GM21576 (cell line): Measurements from ENCODE around the gene SCN2A.
"Not testable (repeated sequence)": the region's sequence is repeated elsewhere in the genome, so short reads cannot be mapped to it uniquely, and the experiment has no call there.

ENCODE experiments used
- ATAC-seq: cut with Tn5 transposase; IDR thresholded peaks from one replicate; pipeline ENCODE4 v1.9.1; 2021; ENCODE audit warnings: mild to moderate bottlenecking, moderate library complexity; ENCODE audit not compliant: unreplicated experiment

Gene SCN2A

DNA sequence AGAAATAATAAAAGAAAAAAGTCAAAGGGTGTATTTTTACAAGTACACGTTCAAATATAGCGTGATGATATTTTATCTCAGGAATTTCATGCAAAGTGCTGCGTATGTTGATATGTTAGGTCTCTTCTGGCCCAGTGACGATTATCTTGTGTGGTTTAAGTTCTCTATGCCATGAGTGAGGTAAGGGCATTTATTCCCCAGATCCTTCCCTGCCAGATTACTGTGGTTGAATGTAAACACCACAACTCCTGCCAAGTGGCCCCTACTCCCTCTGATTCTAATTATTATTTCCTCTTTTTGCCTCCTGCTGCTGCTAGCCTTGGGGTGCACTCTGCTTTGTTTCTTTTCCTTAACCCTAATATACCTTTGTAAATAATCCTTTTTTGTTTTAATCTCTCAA is 12.2 kb downstream of the SCN2A start:
- ATAC-seq: no peak

DNA sequence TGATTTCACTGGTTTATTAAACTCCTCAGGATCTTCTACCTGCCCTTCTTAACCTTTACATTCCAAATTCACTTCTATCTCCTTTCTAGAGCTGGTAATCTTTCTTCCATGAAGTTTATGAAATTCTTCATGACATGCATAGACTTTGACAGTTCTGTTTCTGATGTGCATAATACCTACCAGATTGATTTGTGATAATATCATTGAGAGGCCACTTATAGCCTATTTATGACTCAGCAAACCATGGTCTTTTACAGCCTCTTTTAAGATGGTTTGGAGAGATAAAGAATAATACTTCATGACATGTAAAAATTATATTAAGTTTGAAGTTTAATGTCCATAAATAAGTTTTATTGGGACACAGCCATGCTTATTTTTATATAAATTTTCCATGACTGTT is 14.0 kb downstream of the SCN2A start:
- no peak for ATAC-seq

DNA sequence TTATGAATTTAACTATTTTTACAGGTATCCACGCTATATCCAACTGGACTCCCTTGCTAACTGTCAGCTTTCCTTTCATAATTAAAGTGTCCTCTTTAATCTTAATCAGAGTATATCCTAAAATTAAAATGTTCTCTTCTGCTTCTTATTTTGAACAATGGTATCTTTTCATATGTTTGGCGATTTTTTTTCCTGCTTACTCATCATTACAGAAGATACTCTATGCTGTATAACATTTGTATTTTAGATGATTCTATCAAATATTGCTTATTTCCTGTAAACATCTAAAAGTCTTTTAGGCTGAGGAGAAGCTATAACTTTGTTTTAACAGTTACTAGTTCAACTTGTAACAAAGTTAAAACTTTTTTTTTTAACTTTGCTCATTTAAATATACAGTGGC is 17.4 kb downstream of the SCN2A start:
- ATAC-seq: no peak

DNA sequence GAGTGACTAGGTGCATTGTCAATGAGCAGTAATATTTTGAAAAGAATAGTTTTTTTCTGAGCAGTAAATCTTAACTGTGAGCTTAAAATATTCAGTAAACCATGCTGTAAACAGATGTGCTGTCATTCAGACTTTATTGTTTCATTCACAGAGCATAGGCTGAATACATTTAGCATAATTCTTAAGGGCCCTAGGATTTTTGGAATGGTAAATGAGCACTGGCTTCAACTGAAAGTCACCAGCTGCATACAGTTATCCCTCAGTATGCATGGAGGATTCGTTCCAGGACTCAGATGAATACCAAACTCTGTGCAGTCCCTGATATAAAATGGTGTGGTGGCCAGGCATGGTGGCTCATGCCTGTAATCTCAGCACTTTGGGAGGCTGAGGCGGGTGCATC is 21.1 kb downstream of the SCN2A start:
- ATAC-seq: not testable (repeated sequence)

DNA sequence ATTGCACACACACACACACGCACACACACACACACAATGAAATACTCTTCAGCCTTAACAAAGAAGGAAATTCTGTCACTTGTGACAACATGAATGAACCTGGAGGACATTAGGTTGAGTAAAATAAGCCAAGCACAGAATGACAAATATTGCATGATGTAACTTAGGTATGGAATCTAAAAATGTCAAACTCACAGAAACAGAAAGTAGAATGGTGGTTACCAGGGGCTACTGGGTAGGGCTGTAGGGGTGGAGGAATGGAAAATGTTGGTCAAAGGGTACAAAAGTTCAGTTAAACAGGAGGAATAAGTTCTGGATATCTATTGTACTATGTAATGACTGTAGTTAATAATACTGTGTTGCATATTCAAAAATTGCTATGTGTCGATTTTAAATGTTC is 29.5 kb downstream of the SCN2A start:
- ATAC-seq: peak; percentile 68

DNA sequence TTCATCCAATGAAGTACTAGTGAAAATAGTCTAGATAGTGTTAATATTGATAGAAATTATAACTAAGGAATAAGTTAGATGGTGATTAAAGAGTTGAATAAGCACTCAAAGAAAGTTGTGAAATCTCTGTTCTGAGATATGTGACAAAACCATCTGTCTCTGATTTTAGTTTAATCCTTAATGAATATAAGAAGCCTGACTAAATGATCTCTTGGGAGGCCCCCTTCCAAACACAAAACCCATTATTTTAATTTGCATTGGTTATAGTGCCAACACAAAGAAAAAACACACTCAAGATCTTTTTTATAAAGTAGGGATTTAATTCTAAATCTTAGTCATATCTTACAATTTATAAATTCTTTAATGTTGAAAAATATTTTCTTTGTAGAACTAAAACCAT is 34.0 kb downstream of the SCN2A start:
- no peak for ATAC-seq

DNA sequence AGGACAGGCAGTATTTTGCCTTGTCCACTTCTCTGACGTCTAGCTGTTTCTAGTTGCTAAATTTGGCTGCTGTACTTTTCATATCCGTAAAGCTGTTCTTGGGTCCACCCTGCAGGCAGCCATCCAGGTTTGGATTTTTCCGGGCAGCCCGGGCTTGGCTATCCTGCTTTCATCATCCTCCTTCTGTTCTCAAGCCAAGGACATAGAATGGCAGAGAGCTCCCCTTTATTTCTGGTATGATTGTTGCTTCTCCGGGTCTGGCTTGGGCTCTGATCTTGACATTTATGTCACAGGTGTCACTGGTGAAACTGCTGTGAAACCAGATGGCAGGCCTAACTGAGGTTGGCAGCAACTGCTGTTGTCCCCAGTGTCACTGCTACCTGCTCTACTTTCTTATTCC is 35.5 kb downstream of the SCN2A start:
- no peak for ATAC-seq

DNA sequence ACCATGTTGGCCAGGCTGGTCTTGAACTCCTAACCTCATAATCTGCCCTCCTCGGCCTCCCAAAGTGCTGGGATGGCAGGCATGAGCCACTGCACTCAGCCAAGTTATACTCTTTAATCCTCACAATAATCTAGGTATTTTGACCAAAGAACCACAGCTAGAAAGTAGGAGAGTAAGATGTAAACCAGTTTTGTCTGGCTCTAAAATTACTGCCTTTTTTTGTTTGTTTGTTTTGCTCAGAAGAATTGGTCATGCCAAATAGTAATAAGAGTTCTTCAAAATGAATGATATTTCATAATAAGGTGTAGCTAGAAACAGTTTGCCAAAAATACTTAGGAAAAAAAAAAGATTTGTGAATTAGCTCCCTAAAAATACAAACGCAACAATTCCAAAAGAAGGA is 36.7 kb downstream of the SCN2A start:
- no peak for ATAC-seq

DNA sequence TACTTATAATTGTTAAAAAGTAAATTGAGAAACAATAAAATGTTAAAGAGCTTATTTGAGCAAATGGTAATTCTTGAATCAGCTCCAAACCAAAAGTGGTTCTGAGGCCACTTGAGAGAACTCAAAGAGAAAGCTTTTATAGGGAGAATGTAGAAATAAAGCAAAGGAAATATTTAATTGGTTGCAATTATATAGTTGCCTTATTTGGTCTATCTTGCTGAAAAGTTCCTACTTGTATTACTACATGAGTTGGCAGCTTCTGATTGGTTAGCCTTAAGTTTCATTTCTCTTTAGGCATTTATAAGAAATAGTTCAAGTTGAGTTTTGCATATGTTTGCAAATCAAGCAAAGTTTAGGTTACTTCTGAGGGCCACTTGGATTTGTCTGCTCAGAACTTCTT is 38.1 kb downstream of the SCN2A start:
- no peak for ATAC-seq

DNA sequence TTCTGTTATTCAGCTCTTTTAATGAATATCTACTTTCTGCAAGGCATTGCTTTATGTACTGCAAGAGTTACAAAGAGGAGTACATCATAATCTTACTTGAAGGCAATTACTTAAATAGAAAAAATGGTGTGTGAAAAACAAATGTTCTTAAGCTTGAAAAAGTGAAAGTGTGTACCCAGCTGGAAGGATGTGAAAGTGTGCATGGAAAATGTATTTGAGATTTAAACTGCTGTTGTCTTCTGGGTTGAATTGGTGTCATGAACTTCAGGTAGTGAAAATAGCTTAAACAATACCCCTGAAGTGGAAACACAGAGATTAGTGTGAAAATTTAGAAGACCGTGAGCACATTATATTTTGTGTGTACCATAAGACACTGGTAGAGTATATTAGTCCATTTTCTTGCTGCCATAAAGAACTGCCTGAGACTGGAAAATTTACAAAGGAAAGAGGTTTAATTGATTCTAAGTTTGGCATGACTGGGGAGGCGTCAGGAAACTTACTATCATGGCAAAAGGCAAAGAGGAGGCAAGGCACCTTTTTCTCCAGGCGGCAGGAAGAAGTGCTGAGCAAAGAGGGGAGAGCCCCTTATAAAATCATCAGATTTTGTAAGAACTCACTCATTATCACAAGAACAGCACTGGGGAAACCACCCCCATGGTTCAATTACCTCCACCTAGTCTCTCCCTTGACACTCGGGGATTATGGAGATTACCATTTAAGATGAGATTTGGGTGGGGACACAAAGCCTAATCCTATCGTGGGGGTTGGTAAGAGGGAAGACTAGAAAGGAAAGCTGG is 38.8 kb downstream of the SCN2A start:
- peak; percentile 61 for ATAC-seq

DNA sequence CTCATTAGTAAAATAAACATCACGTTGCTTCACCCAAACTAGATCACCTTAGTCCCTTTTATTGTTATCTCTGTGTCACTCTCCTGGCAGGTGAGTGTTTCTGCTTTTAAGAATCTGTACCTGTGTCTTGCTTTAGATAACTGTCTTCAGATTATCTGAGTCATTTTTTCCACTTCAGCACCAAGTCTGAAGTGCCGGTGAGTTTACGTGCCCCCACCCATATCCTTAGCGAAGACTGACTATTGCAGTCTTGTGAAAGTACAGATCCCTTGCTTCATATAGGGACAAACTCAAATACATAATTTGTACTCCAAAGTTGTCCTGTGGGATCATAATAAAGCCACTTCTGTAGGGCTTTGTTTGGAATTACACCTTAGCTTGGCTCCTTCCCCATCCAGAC is 41.1 kb downstream of the SCN2A start:
- no peak for ATAC-seq

DNA sequence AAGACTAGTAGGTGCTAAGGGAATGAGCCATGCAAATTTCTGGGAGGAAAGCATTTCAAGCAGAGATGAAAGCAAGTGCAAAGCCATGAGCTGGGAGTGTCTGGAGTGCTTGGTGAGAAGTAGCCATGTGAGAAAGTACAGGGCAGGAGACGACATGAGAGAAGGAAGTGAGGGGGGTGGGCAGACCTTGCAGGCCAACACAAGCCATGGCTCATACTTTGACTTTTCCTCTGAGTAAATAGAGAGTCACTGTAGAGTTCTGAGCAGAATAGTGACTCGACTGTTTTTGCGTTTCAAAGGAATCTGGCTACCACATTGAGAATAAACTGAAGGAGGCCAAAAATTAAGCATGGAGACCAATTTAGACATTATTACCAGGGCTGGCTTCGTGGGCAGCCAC is 42.2 kb downstream of the SCN2A start:
- no peak for ATAC-seq

DNA sequence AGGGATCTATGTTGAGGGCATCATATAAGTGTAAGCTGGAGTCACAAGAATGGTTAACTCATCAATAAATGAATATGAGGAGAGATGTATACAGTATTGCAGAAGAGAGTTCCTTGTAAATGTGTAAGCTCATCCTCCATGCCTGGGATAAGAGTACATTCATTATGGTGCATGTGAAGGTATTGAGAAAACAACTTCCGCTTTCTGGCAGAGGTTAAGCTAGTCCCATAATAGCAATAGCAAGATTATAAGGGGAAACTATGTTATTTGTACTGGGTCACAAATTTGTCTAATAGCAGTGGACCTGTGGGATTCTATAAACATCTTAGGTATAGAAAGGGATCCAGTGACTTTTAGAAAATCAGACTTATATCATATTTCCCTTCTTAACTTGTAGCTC is 44.1 kb downstream of the SCN2A start:
- no peak for ATAC-seq

DNA sequence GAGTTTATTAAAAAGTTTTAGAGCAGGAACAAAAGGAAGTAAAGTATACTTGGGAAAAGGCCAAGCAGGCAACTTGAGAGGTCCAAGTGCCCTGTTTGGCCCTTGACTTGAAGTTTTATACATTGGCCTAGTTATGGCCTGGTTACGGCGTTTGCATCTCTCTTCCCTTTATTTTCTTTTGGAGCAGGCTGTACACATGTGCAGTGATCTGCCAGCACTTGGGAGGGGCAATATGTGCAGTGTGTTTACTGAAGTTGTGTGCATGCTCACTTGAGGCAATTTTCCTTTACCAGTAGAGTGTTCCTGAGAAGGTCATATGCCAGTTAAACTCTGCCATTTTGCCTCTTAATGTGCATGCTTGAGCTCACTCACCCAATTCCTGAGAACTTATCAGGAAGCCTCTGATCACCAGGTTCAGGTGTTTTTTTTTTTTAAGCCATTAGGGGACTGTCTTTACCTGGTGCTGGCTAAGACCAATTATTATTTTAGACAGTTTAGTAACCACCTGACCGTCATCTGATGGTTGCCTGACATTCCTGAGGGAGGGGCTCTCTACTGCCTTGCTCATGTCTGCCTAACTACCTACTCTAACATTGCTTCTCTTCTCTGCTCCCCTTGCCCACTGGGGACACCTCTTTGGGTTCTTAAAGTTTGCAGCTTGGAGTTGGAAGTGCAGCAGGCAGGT is 48.0 kb downstream of the SCN2A start:
- ATAC-seq: no peak

DNA sequence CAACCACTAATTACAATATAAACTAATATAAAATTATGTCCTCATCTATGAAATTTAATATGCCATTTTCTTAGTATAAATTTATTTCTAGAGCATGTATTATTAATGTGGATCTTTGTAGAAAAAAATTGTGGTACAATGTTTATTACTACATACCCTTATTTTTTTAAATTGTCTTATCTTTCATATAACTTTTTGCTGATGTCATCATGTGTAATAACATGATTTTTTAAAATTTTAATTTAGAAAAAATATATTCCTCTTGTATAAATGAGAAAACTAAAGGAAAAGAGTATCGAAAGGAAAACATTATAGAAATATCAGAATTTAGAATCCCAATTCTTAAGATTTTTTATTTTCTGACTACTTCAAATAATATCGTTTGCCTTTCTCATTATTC is 49.9 kb downstream of the SCN2A start:
- no peak for ATAC-seq

DNA sequence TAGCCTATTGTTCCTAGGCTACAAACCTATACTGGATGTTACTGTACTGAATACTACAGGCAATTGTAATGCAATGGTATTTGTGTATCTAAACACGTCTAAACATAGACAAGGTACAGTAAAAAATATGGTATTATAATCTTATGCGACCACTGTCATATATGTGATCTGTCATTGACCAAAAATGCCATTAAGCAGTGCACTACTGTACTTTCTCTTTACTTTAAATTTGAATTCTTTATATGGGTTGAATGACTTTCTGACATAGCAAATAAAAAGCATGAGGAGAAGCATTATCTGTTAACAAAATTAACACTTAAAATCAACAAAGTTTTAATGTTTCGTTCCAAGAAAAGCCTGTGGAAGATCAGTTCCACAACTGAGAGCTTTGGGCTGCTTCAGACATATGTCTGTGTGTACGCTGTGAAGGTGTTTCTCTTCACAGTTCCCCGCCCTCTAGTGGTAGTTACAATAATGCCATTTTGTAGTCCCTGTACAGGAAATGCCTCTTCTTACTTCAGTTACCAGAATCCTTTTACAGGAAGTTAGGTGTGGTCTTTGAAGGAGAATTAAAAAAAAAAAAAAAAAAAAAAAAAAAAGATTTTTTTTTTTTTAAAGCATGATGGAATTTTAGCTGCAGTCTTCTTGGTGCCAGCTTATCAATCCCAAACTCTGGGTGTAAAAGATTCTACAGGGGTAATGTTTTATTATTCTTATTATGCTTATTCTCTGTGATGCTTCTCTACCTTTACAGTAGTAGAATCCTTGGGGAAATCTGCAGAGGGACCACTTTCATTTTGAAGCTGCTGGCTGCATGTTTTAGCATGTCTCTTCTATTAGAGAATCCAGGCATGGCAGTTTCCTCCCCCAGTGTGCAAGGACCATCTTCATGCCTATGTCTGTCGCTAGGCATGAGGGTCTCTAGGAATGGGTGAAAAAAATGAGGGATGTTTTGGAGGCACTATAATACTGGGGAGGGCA is 54.5 kb downstream of the SCN2A start:
- peak; percentile 100 for ATAC-seq

DNA sequence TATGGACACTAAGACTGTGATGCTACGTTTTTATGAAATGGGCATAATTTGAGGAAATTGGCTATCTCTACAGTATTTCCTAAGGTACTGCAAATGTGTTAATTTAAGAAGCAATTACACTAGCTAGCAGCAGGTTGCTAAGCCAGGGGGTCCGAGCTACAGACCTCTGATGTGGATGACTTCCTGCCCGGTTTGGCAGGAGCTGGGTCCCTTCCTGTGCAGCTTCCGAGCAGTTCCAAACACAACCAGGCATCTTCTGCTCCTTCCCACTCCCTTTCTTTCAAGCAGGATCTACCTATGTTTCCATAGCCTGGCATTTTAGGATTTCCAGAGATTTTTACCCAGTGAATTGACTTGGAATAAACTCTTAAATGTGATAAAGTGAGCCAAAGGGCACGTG is 55.7 kb downstream of the SCN2A start:
- ATAC-seq: no peak

DNA sequence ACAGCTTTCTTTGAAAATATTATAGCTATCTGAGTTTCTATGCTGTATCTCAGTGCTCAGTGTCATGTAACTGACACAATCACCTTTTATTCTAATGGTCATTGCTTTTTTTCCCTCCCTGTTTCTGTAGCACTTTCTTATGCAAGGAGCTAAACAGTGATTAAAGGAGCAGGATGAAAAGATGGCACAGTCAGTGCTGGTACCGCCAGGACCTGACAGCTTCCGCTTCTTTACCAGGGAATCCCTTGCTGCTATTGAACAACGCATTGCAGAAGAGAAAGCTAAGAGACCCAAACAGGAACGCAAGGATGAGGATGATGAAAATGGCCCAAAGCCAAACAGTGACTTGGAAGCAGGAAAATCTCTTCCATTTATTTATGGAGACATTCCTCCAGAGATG is 56.4 kb downstream of the SCN2A start:
- no peak for ATAC-seq

DNA sequence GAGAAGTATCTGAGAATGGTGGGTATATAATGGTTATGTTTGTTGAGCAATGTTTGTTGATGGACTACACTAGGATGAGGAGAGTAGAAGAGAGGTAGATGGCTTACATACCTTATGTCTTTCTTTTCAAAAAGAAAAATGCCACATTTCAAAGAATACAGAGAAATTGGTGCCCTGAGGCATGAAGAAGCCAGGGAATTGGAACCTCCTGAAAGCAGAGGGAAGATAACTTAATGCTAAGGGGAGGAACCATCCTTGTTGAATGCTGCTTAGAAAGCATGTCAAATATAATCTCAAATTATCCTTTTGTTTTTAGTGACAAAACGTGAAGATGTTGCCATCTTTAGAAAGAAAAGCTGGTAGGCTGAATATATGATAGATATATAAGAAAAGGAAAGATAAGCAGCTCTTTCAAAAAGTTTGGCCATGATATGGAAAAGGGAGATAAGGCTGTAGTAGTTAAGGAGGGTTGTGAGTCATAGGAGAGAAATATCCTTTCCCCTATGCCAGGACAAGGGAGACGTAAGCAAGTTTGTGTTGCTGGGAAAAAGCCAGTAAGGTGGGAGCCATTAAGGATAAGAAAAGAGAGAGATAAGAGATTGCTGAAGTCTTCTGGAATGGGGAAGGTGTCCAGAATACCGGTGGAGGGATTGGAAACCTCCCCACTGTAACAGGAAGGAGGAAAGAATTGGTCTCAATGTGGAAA is 66.3 kb downstream of the SCN2A start:
- no peak for ATAC-seq

DNA sequence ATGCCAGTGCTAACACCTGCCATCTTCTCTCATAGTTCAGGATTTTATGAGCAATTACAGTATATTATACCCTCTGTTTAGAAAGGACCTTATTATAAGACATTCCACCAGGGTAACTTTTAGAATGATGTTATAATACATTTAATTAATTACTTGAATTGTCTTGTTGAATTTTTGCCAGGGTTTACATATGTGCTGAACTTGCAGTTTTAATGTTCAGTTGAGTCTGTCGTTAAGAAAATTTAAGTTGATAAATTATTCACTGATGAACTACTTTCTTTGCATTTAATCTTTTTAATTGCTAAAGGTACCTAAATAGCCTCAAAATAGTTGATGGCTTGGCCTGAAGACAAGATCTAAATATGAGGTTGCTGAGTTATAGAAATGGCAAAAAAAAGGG is 68.1 kb downstream of the SCN2A start:
- ATAC-seq: no peak

DNA sequence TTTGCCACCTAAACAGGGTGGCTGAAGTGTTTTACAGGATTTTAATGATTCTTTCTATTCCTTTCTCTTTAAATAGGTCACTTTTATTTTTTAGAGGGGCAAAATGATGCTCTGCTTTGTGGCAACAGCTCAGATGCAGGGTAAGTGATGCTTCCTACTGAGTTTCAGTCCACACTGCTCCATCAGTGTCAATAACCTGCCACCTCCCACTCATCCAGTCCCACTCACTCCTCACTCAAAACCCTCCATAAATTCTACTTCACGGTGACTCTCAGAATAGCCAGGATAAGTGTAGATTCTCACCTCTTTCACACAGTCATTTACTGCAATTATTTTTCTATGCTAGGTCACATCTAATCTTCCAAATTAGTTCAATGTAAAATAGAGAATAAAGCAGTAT is 72.7 kb downstream of the SCN2A start:
- ATAC-seq: no peak
